HepG2 (cell line): ENCODE results near the gene PAQR7. TPM values are rescaled to one million over a fixed set of nuclear protein-coding genes. Genes with fewer than 3 reads are reported as not detected.

Source experiments
- ARID5B ChIP-seq: IDR thresholded peaks from 2 replicates; pipeline ENCODE4 v1.4.0; 2020; ENCODE audit warnings: mild to moderate bottlenecking, missing genetic modification reagents
- ATAD3A ChIP-seq: sonication (generic); formaldehyde crosslinking; IDR thresholded peaks from 2 replicates; pipeline ENCODE4 v1.4.0; 2020; ENCODE audit warnings: missing genetic modification reagents
- BCL3 ChIP-seq: sonication (generic); formaldehyde crosslinking; IDR thresholded peaks from 2 replicates; pipeline ENCODE4 v1.5.1; 2020; ENCODE audit warnings: mild to moderate bottlenecking, missing genetic modification reagents, moderate library complexity
- CEBPB ChIP-seq: IDR thresholded peaks from 2 replicates; pipeline ENCODE4 v1.6.1; 2011; ENCODE audit warnings: low read depth, low read length, improper control_type of control experiment, borderline replicate concordance
- HNF1A ChIP-seq, 2 experiments: sonication (generic) in 1 of 2; formaldehyde crosslinking in 1 of 2; IDR thresholded peaks; 2 replicates each; pipeline versions ENCODE4 v1.4.0 to v1.6.1; 2016 to 2020; ENCODE audit warnings: borderline replicate concordance in 1 of 2, low read depth in 1 of 2, mild to moderate bottlenecking in 1 of 2, missing genetic modification reagents in 1 of 2
- HOXA3 ChIP-seq: sonication (generic); formaldehyde crosslinking; IDR thresholded peaks from 2 replicates; pipeline ENCODE4 v1.5.0; 2020; ENCODE audit warnings: missing genetic modification reagents
- KDM5B ChIP-seq: sonication (generic); formaldehyde crosslinking; IDR thresholded peaks from 2 replicates; pipeline ENCODE4 v1.4.0; 2020; ENCODE audit warnings: missing genetic modification reagents, mild to moderate bottlenecking, borderline replicate concordance
- LBX2 ChIP-seq: sonication (generic); formaldehyde crosslinking; IDR thresholded peaks from 2 replicates; pipeline ENCODE4 v1.5.0; 2020; ENCODE audit warnings: missing genetic modification reagents, mild to moderate bottlenecking, borderline replicate concordance
- SOX5 ChIP-seq: IDR thresholded peaks from 2 replicates; pipeline ENCODE4 v1.6.1; 2016; ENCODE audit warnings: borderline replicate concordance
- THAP11 ChIP-seq: IDR thresholded peaks from 2 replicates; pipeline ENCODE4 v1.6.1; 2016; ENCODE audit warnings: missing biosample characterization, missing genetic modification reagents
- TIGD3 ChIP-seq: sonication (generic); formaldehyde crosslinking; IDR thresholded peaks from 2 replicates; pipeline ENCODE4 v1.5.1; 2020; ENCODE audit warnings: mild to moderate bottlenecking, missing genetic modification reagents, borderline replicate concordance
- ZKSCAN8 ChIP-seq: IDR thresholded peaks from 2 replicates; pipeline ENCODE4 v1.6.1; 2016; ENCODE audit warnings: borderline replicate concordance, missing genetic modification reagents, missing compliant biosample characterization
- ZMAT3 ChIP-seq: sonication (generic); formaldehyde crosslinking; conservative IDR thresholded peaks from 2 replicates; pipeline ENCODE4 v1.7.0; 2021; ENCODE audit warnings: missing genetic modification reagents
- ZNF337 ChIP-seq: sonication (generic); formaldehyde crosslinking; IDR thresholded peaks from 2 replicates; pipeline ENCODE4 v1.5.1; 2020; ENCODE audit warnings: missing genetic modification reagents, low read depth, mild to moderate bottlenecking, borderline replicate concordance
- ZNF446 ChIP-seq: sonication (generic); formaldehyde crosslinking; IDR thresholded peaks from 2 replicates; pipeline ENCODE4 v1.5.0; 2020; ENCODE audit warnings: mild to moderate bottlenecking, missing genetic modification reagents
- ZNF619 ChIP-seq: sonication (generic); formaldehyde crosslinking; IDR thresholded peaks from 2 replicates; pipeline ENCODE4 v1.4.0; 2020; ENCODE audit warnings: mild to moderate bottlenecking, missing genetic modification reagents
- polyA plus RNA-seq, 8 experiments: library from polyadenylated mRNA; depleted of rRNA in 3 of 8; stranded (reverse) in 7 of 8; unstranded in 1 of 8; fragments of >200 nt; fragmentation: Illumina TruSeq in 4 of 8; extraction: Trizol in 4 of 8; gene quantifications; 2 replicates each; pipeline versions ENCODE4 v1.2.1 to v1.2.3, GENCODE V29; 2011 to 2016; ENCODE audit warnings: low read depth in 4 of 8, missing spikeins in 1 of 8, mixed read lengths in 1 of 8; ENCODE audit not compliant: insufficient read depth in 1 of 8
- total RNA-seq, 5 experiments: library from RNA; depleted of rRNA; stranded (reverse); fragments of >200 nt; fragmentation: Illumina TruSeq; extraction: Trizol; gene quantifications; 2 replicates each; pipeline ENCODE4 v1.2.3, GENCODE V29; 2016; ENCODE audit warnings: low read depth in 1 of 5

The PAQR7 gene
- total and polyA plus RNA-seq, 2 of the 13 experiments (the other 11 are each of a cell fraction or from before 2014, with no cell fraction given) = 13.2 to 16.6 TPM

GRCh38 chr1:25922056-25922970 lies 46.8 kb upstream of the PAQR7 start (continued):
- TF ChIP-seq ZNF337 (no peak), BCL3 (CRISPR knock-in tag) (peak; percentile 37; the same call in 1 of the 2 replicates), ZNF619 (no peak), ZNF446 (CRISPR knock-in tag) (no peak), HOXA3 (no peak), ZMAT3 (CRISPR knock-in tag) (0 out of 2 replicates have a peak, but pooled peaks have one; percentile 21), ATAD3A (CRISPR knock-in tag) (no peak), KDM5B (CRISPR knock-in tag) (peak; percentile 59; the same call in 1 of the 2 replicates), TIGD3 (no peak), CEBPB (no peak), LBX2 (no peak), THAP11 (CRISPR knock-in tag) (no peak), HNF1A (IDR thresholded peaks at IDR 0.05; ENCODE audit: low read depth) (no peak), HNF1A (CRISPR knock-in tag; IDR thresholded peaks at IDR 0.05; ENCODE audit: borderline replicate concordance) (no peak), ZKSCAN8 (CRISPR knock-in tag) (no peak), SOX5 (CRISPR knock-in tag) (no peak), ARID5B (CRISPR knock-in tag) (no peak)
